Glutamatergic neuron (in vitro differentiated cells): ENCODE data around the gene MRPL36. TPM values are rescaled to one million over a fixed set of nuclear protein-coding genes. Genes with fewer than 3 reads are reported as not detected.

Experiments
- DNase-seq: peaks from one replicate; pipeline ENCODE4 v3.0.0; 2022
- H3K27ac Mint-ChIP-seq: one replicate; pipeline ENCODE4 v1.8.0; 2020; ENCODE audit warnings: mild to moderate bottlenecking, mixed read lengths, inconsistent platforms; ENCODE audit not compliant: unreplicated experiment
- H3K27me3 Mint-ChIP-seq: one replicate; pipeline ENCODE4 v1.8.0; 2020; ENCODE audit warnings: mild to moderate bottlenecking, moderate library complexity, mixed read lengths, inconsistent platforms; ENCODE audit not compliant: unreplicated experiment
- H3K36me3 Mint-ChIP-seq: one replicate; pipeline ENCODE4 v1.8.0; 2020; ENCODE audit warnings: mild to moderate bottlenecking, mixed read lengths, inconsistent platforms; ENCODE audit not compliant: unreplicated experiment
- H3K4me1 Mint-ChIP-seq: one replicate; pipeline ENCODE4 v1.8.0; 2020; ENCODE audit warnings: mild to moderate bottlenecking, low read depth, mixed read lengths, inconsistent platforms; ENCODE audit not compliant: unreplicated experiment
- H3K4me3 Mint-ChIP-seq: one replicate; pipeline ENCODE4 v1.8.0; 2020; ENCODE audit warnings: mild to moderate bottlenecking, mixed read lengths, inconsistent platforms; ENCODE audit not compliant: unreplicated experiment
- H3K9me3 Mint-ChIP-seq: one replicate; pipeline ENCODE4 v1.8.0; 2020; ENCODE audit warnings: mild to moderate bottlenecking, moderate library complexity, mixed read lengths, inconsistent platforms; ENCODE audit not compliant: unreplicated experiment
- total RNA-seq: library from RNA; stranded (reverse); fragmentation: NEBNext Ultra II Directional; extraction: Animal tissue kit (Norgen Biotek cat#: 25700); gene quantifications from one replicate; pipeline ENCODE4 v1.2.1, GENCODE V29; 2021; ENCODE audit not compliant: unreplicated experiment
- TF ChIP-seq, protein P1 (sequence below): fragments of 200-600 bp; sonication (generic); IDR thresholded peaks from one replicate; pipeline ENCODE4 v1.5.0; 2021; ENCODE audit not compliant: partially characterized antibody, unreplicated experiment

Gene MRPL36
- total RNA-seq, 1 donor from 2014 or later = 40.0 TPM

DNA sequence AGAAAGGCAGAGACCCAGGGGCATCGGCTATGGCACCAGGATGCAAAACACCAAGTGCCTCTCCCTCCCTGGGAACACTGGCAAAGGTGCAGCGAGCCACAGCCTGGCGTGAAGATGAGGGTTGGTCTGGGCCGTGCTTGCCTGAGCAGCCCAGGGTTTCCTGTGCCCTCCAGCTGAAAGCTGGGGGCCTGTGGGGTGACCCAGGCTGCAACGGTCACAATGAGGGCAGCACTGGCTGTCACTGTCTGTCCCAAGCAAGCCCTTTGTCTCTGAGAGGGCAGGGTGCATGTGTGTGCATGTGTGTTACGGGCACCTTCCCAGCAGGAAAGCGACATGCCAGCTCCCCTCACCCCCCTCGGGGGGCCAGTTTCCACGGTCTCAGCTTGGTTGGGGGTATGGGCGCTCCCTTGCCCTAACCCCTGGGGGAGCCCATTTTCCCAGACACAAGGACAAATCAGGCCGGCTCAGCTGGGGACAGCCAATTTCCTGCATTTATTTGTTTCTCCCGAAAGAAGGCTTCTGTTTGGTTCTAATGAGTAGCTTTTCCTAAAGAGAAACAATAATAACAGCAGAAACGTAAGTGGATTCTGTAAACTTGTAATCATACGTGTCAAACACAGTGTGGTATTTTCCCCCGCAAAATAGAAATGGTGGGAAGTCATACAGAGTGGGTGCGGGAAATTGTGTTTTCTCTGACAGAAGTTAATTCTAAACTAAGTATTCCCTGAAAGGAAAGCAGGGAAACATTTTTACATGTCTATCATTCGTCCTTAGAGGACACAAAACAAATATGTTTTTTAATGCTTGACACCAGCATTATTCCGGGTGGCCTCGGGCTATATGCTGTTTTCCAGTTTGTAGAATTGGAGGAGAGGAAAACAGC is 21.3 kb downstream of the MRPL36 start:
- Mint-ChIP-seq H3K27ac (no peak overlapping the region), H3K36me3 (peaks cover 11% of the 10 kb centered on the region), H3K27me3 (peaks cover 2% of the 10 kb centered on the region), H3K9me3 (peaks cover 1% of the 10 kb centered on the region), H3K4me3 (no peak overlapping the region), H3K4me1 (peaks cover 12% of the 10 kb centered on the region)
- DNase-seq = no peak
- TF ChIP-seq, protein P1, sequence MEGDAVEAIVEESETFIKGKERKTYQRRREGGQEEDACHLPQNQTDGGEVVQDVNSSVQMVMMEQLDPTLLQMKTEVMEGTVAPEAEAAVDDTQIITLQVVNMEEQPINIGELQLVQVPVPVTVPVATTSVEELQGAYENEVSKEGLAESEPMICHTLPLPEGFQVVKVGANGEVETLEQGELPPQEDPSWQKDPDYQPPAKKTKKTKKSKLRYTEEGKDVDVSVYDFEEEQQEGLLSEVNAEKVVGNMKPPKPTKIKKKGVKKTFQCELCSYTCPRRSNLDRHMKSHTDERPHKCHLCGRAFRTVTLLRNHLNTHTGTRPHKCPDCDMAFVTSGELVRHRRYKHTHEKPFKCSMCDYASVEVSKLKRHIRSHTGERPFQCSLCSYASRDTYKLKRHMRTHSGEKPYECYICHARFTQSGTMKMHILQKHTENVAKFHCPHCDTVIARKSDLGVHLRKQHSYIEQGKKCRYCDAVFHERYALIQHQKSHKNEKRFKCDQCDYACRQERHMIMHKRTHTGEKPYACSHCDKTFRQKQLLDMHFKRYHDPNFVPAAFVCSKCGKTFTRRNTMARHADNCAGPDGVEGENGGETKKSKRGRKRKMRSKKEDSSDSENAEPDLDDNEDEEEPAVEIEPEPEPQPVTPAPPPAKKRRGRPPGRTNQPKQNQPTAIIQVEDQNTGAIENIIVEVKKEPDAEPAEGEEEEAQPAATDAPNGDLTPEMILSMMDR = no peak

DNA sequence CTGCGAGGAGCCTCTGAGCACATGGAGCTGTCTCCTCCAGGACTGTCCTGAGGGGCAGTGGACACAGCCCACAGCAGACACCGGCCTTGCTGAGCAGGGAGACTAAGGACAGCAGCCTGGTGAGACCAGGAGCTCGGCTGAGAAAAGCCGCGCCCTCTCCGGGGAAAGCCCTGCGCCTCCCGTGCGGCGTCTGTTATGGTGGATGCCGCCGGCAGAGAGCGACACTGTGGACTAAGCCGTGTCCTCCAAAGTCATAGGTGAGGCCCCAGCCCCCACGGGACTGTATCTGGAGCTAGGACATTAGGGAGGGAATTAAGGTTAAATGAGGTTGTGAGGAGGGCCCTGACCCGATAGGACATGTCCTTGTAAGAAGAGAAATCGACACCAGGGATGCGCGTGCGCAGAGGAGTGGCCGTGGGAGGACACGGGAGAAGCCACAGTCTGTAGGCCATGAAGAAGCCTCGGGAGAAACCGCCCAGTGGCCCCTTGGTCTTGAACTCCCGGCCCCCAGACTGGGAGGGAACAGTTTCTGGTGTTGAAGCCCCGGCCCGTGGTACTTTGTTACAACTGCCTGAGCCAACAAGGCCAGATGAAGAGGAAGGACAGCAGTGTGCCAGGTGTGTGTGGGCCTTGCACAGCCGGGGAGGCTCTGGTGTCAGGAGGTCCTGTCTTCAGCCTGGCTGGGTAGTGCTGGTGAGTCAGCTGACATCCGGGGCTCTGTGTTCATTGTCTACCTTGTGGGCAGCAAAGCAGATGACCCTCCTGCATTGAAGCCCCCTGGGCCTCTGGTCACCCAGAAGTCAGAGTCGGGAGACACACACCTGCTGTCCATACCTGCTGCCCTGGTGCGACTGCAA is 22.1 kb downstream of the MRPL36 start:
- Mint-ChIP-seq H3K4me1 (peaks cover 6% of the 10 kb centered on the region), H3K9me3 (no peaks in the 10 kb centered on the region), H3K27me3 (peaks cover 2% of the 10 kb centered on the region), H3K27ac (no peak overlapping the region), H3K36me3 (peaks cover 11% of the 10 kb centered on the region), H3K4me3 (no peak overlapping the region)
- DNase-seq = no peak
- TF ChIP-seq, protein P1 = no peak

DNA sequence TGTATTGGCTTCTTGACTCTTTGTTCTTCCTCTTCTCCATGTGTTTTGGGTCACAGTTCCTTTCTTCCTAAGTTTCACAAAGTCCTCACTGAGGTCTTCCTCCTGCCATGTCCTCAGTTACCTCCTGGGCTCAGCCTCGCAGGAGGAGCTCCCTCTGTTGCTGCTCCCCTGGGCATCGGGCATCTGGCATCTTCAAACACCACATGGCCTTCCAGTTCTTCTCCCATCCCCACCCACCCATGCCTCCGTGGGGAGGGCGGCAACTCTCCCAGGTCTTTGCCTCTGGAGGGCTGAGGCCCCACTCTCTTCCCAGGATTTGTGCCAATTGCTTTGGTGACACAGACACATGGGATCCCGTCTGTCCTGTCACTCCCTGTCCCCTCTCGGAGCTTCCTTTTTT is 22.8 kb downstream of the MRPL36 start:
- H3K9me3 Mint-ChIP-seq = no peaks in the 10 kb centered on the region

GRCh38 chr5:1772634-1773033 is 27.0 kb downstream of the MRPL36 start:
- H3K36me3 Mint-ChIP-seq = peaks cover 11% of the 10 kb centered on the region
- H3K4me1 Mint-ChIP-seq = no peaks in the 10 kb centered on the region
- no peak for DNase-seq
- peaks cover 2% of the 10 kb centered on the region for H3K27me3 Mint-ChIP-seq
- TF ChIP-seq, protein P1 = no peak
- H3K27ac Mint-ChIP-seq = no peak overlapping the region
- no peaks in the 10 kb centered on the region for H3K9me3 Mint-ChIP-seq
- no peak overlapping the region for H3K4me3 Mint-ChIP-seq

More for the DNA sequence above, 22.8 kb downstream of the MRPL36 start:
- peaks cover 2% of the 10 kb centered on the region for H3K27me3 Mint-ChIP-seq
- no peak overlapping the region for H3K4me3 Mint-ChIP-seq
- peaks cover 11% of the 10 kb centered on the region for H3K36me3 Mint-ChIP-seq
- H3K4me1 Mint-ChIP-seq = peaks cover 2% of the 10 kb centered on the region
- DNase-seq = no peak
- TF ChIP-seq, protein P1 = no peak
- H3K27ac Mint-ChIP-seq = no peak overlapping the region
